ENCODE results near the gene SRSF8.

The SRSF8 gene

GRCh38 chr11:95091663-95092180 lies 25.0 kb downstream of the SRSF8 start:
- H3K4me1 ChIP-seq (ENCODE audit: insufficient read depth, low read length) = peaks cover 24% of the 10 kb centered on the region
- no peaks in the 10 kb centered on the region for H3K36me3 ChIP-seq (ENCODE audit: insufficient read depth, low read length)
- H2AFZ ChIP-seq (ENCODE audit: low read depth, low read length) = no peak overlapping the region
- H3K27me3 ChIP-seq (ENCODE audit: insufficient read depth, low read length) = no peaks in the 10 kb centered on the region
- H3K4me3 ChIP-seq (ENCODE audit: low read length) = no peak overlapping the region
- H3K9me3 ChIP-seq (ENCODE audit: low read length) = no peaks in the 10 kb centered on the region

- no peaks in the 10 kb centered on the region for H3K9me3 ChIP-seq (ENCODE audit: low read length)
- no peaks in the 10 kb centered on the region for H3K36me3 ChIP-seq (ENCODE audit: insufficient read depth, low read length)
- no peak overlapping the region for H3K4me3 ChIP-seq (ENCODE audit: low read length)
- H3K4me1 ChIP-seq (ENCODE audit: insufficient read depth, low read length) = peaks cover 31% of the 10 kb centered on the region
- H2AFZ ChIP-seq (ENCODE audit: low read depth, low read length) = no peak overlapping the region
- no peaks in the 10 kb centered on the region for H3K27me3 ChIP-seq (ENCODE audit: insufficient read depth, low read length)
Observed at GRCh38 chr11:95092549-95093324, 26.0 kb downstream of the SRSF8 start.

GRCh38 chr11:95093548-95093947 lies 26.8 kb downstream of the SRSF8 start:
- Histone ChIP-seq H3K27me3 (ENCODE audit: insufficient read depth, low read length) (no peaks in the 10 kb centered on the region), H3K4me3 (ENCODE audit: low read length) (no peak overlapping the region), H3K9me3 (ENCODE audit: low read length) (no peaks in the 10 kb centered on the region), H2AFZ (ENCODE audit: low read depth, low read length) (no peak overlapping the region), H3K36me3 (ENCODE audit: insufficient read depth, low read length) (no peaks in the 10 kb centered on the region), H3K4me1 (ENCODE audit: insufficient read depth, low read length) (peaks cover 31% of the 10 kb centered on the region)

GRCh38 chr11:95095858-95096587 lies 29.3 kb downstream of the SRSF8 start:
- H3K4me1 ChIP-seq (ENCODE audit: insufficient read depth, low read length) = peaks cover 26% of the 10 kb centered on the region
- no peak overlapping the region for H2AFZ ChIP-seq (ENCODE audit: low read depth, low read length)
- H3K27me3 ChIP-seq (ENCODE audit: insufficient read depth, low read length) = no peaks in the 10 kb centered on the region
- H3K4me3 ChIP-seq (ENCODE audit: low read length) = no peak overlapping the region
- H3K9me3 ChIP-seq (ENCODE audit: low read length) = no peaks in the 10 kb centered on the region
- H3K36me3 ChIP-seq (ENCODE audit: insufficient read depth, low read length) = no peaks in the 10 kb centered on the region

- no peak overlapping the region for H3K4me3 ChIP-seq (ENCODE audit: low read length)
- no peaks in the 10 kb centered on the region for H3K27me3 ChIP-seq (ENCODE audit: insufficient read depth, low read length)
- H3K36me3 ChIP-seq (ENCODE audit: insufficient read depth, low read length) = no peaks in the 10 kb centered on the region
- H2AFZ ChIP-seq (ENCODE audit: low read depth, low read length) = no peak overlapping the region
- peaks cover 25% of the 10 kb centered on the region for H3K4me1 ChIP-seq (ENCODE audit: insufficient read depth, low read length)
- H3K9me3 ChIP-seq (ENCODE audit: low read length) = no peaks in the 10 kb centered on the region
Observed at GRCh38 chr11:95097209-95097608, 30.5 kb downstream of the SRSF8 start.

GRCh38 chr11:95098826-95099225 lies 32.1 kb downstream of the SRSF8 start:
- H3K27me3 ChIP-seq (ENCODE audit: insufficient read depth, low read length) = no peaks in the 10 kb centered on the region
- H3K4me1 ChIP-seq (ENCODE audit: insufficient read depth, low read length) = peaks cover 25% of the 10 kb centered on the region
- no peaks in the 10 kb centered on the region for H3K9me3 ChIP-seq (ENCODE audit: low read length)
- H3K36me3 ChIP-seq (ENCODE audit: insufficient read depth, low read length) = no peaks in the 10 kb centered on the region
- no peak overlapping the region for H3K4me3 ChIP-seq (ENCODE audit: low read length)
- H2AFZ ChIP-seq (ENCODE audit: low read depth, low read length) = no peak overlapping the region

- no peaks in the 10 kb centered on the region for H3K27me3 ChIP-seq (ENCODE audit: insufficient read depth, low read length)
- no peaks in the 10 kb centered on the region for H3K36me3 ChIP-seq (ENCODE audit: insufficient read depth, low read length)
- no peak overlapping the region for H2AFZ ChIP-seq (ENCODE audit: low read depth, low read length)
- H3K9me3 ChIP-seq (ENCODE audit: low read length) = no peaks in the 10 kb centered on the region
- H3K4me1 ChIP-seq (ENCODE audit: insufficient read depth, low read length) = peaks cover 21% of the 10 kb centered on the region
- no peak overlapping the region for H3K4me3 ChIP-seq (ENCODE audit: low read length)
Observed at GRCh38 chr11:95100191-95100648, 33.5 kb downstream of the SRSF8 start.

- H3K36me3 ChIP-seq (ENCODE audit: insufficient read depth, low read length) = no peaks in the 10 kb centered on the region
- no peak overlapping the region for H3K4me3 ChIP-seq (ENCODE audit: low read length)
- H3K9me3 ChIP-seq (ENCODE audit: low read length) = no peaks in the 10 kb centered on the region
- H3K27me3 ChIP-seq (ENCODE audit: insufficient read depth, low read length) = no peaks in the 10 kb centered on the region
- no peak overlapping the region for H2AFZ ChIP-seq (ENCODE audit: low read depth, low read length)
- H3K4me1 ChIP-seq (ENCODE audit: insufficient read depth, low read length) = peaks cover 14% of the 10 kb centered on the region
Observed at GRCh38 chr11:95100856-95101507, 34.3 kb downstream of the SRSF8 start.

- Histone ChIP-seq H3K9me3 (ENCODE audit: low read length) (no peaks in the 10 kb centered on the region), H3K4me1 (ENCODE audit: insufficient read depth, low read length) (peaks cover 7% of the 10 kb centered on the region), H3K36me3 (ENCODE audit: insufficient read depth, low read length) (no peaks in the 10 kb centered on the region), H2AFZ (ENCODE audit: low read depth, low read length) (no peak overlapping the region), H3K27me3 (ENCODE audit: insufficient read depth, low read length) (no peaks in the 10 kb centered on the region), H3K4me3 (ENCODE audit: low read length) (no peak overlapping the region)
Observed at GRCh38 chr11:95101935-95102334, 35.2 kb downstream of the SRSF8 start.

GRCh38 chr11:95102733-95103132 lies 36.0 kb downstream of the SRSF8 start:
- Histone ChIP-seq H3K36me3 (ENCODE audit: insufficient read depth, low read length) (no peaks in the 10 kb centered on the region), H3K4me1 (ENCODE audit: insufficient read depth, low read length) (peaks cover under 1% of the 10 kb centered on the region), H3K9me3 (ENCODE audit: low read length) (no peaks in the 10 kb centered on the region), H3K27me3 (ENCODE audit: insufficient read depth, low read length) (no peaks in the 10 kb centered on the region), H3K4me3 (ENCODE audit: low read length) (no peak overlapping the region), H2AFZ (ENCODE audit: low read depth, low read length) (no peak overlapping the region)

- Histone ChIP-seq H3K36me3 (ENCODE audit: insufficient read depth, low read length) (no peaks in the 10 kb centered on the region), H3K4me3 (ENCODE audit: low read length) (no peak overlapping the region), H2AFZ (ENCODE audit: low read depth, low read length) (no peak overlapping the region), H3K4me1 (ENCODE audit: insufficient read depth, low read length) (no peaks in the 10 kb centered on the region), H3K9me3 (ENCODE audit: low read length) (no peaks in the 10 kb centered on the region), H3K27me3 (ENCODE audit: insufficient read depth, low read length) (no peaks in the 10 kb centered on the region)
Observed at GRCh38 chr11:95103701-95104100, 37.0 kb downstream of the SRSF8 start.

GRCh38 chr11:95104121-95104830 lies 37.6 kb downstream of the SRSF8 start:
- no peaks in the 10 kb centered on the region for H3K36me3 ChIP-seq (ENCODE audit: insufficient read depth, low read length)
- no peak overlapping the region for H3K4me3 ChIP-seq (ENCODE audit: low read length)

More at GRCh38 chr11:95104121-95104830, 37.6 kb downstream of the SRSF8 start:
- no peaks in the 10 kb centered on the region for H3K4me1 ChIP-seq (ENCODE audit: insufficient read depth, low read length)
- H3K27me3 ChIP-seq (ENCODE audit: insufficient read depth, low read length) = no peaks in the 10 kb centered on the region
- no peaks in the 10 kb centered on the region for H3K9me3 ChIP-seq (ENCODE audit: low read length)
- H2AFZ ChIP-seq (ENCODE audit: low read depth, low read length) = no peak overlapping the region
